ENCODE results near the gene IL10.
A peak's percentile ranks its signal among the peaks of the same experiment; 100 is the strongest.

The IL10 gene

GRCh38 chr1:206778031-206778430, 5.7 kb upstream of the IL10 start:
- no peak overlapping the region for H3K27ac ChIP-seq (replicated peaks)
- no peaks in the 10 kb centered on the region for H3K27me3 ChIP-seq (ENCODE audit: insufficient read depth, poor library complexity, severe bottlenecking)
- TF ChIP-seq CTCF (IDR thresholded peaks at IDR 0.05; ENCODE audit: insufficient read depth, low read length) (no peak), POLR2AphosphoS5 (IDR thresholded peaks at IDR 0.05; ENCODE audit: low read depth) (no peak), SPI1 (IDR thresholded peaks at IDR 0.05; ENCODE audit: borderline replicate concordance, low read depth) (no peak), GABPA (IDR thresholded peaks at IDR 0.05; ENCODE audit: low read depth) (no peak), REST (IDR thresholded peaks at IDR 0.05; ENCODE audit: insufficient replicate concordance, low read depth) (no peak)

GRCh38 chr1:206776229-206776628, 3.9 kb upstream of the IL10 start:
- H3K4me3 ChIP-seq (replicated peaks; ENCODE audit: insufficient read depth, low read length): no peak overlapping the region
- H3K27me3 ChIP-seq (ENCODE audit: insufficient read depth, poor library complexity, severe bottlenecking): no peaks in the 10 kb centered on the region
- no peak overlapping the region for H3K27ac ChIP-seq (replicated peaks)
- TF ChIP-seq POLR2AphosphoS5 (IDR thresholded peaks at IDR 0.05; ENCODE audit: low read depth) (no peak), REST (IDR thresholded peaks at IDR 0.05; ENCODE audit: insufficient replicate concordance, low read depth) (no peak), SPI1 (IDR thresholded peaks at IDR 0.05; ENCODE audit: borderline replicate concordance, low read depth) (no peak), GABPA (IDR thresholded peaks at IDR 0.05; ENCODE audit: low read depth) (no peak), CTCF (IDR thresholded peaks at IDR 0.05; ENCODE audit: insufficient read depth, low read length) (no peak)
- DNase-seq (ENCODE audit: low read depth in 1 of 2, low spot score in 1 of 2): no peak

More at GRCh38 chr1:206778031-206778430, 5.7 kb upstream of the IL10 start:
- DNase-seq (ENCODE audit: low read depth in 1 of 2, low spot score in 1 of 2): no peak
- no peak overlapping the region for H3K4me3 ChIP-seq (replicated peaks; ENCODE audit: insufficient read depth, low read length)

- Histone ChIP-seq H3K27ac (replicated peaks) (no peak overlapping the region), H3K27me3 (ENCODE audit: insufficient read depth, poor library complexity, severe bottlenecking) (no peaks in the 10 kb centered on the region), H3K4me3 (replicated peaks; ENCODE audit: insufficient read depth, low read length) (no peak overlapping the region)
- DNase-seq (ENCODE audit: low read depth in 1 of 2, low spot score in 1 of 2): no peak
- no peak for TF ChIP-seq GABPA (IDR thresholded peaks at IDR 0.05; ENCODE audit: low read depth)
- TF ChIP-seq CTCF (IDR thresholded peaks at IDR 0.05; ENCODE audit: insufficient read depth, low read length): no peak
- peak; percentile 67 for TF ChIP-seq SPI1 (IDR thresholded peaks at IDR 0.05; ENCODE audit: borderline replicate concordance, low read depth)
These were observed 1.8 kb upstream of the IL10 start for GRCh38 chr1:206774093-206774492.

- Histone ChIP-seq H3K27ac (replicated peaks) (no peak overlapping the region), H3K27me3 (ENCODE audit: insufficient read depth, poor library complexity, severe bottlenecking) (no peaks in the 10 kb centered on the region), H3K4me3 (replicated peaks; ENCODE audit: insufficient read depth, low read length) (no peak overlapping the region)
- no peak for TF ChIP-seq SPI1 (IDR thresholded peaks at IDR 0.05; ENCODE audit: borderline replicate concordance, low read depth)
- no peak for TF ChIP-seq REST (IDR thresholded peaks at IDR 0.05; ENCODE audit: insufficient replicate concordance, low read depth)
- no peak for TF ChIP-seq POLR2AphosphoS5 (IDR thresholded peaks at IDR 0.05; ENCODE audit: low read depth)
- TF ChIP-seq CTCF (IDR thresholded peaks at IDR 0.05; ENCODE audit: insufficient read depth, low read length): no peak
- no peak for TF ChIP-seq GABPA (IDR thresholded peaks at IDR 0.05; ENCODE audit: low read depth)
- DNase-seq (ENCODE audit: low read depth in 1 of 2, low spot score in 1 of 2): no peak
These were observed 979 bp downstream of the IL10 start for GRCh38 chr1:206771338-206771692.

Data from HL-60 (cell line).